Endodermal cell (in vitro differentiated cells): ENCODE measurements around the gene RPL35. TPM values are rescaled to one million over a fixed set of nuclear protein-coding genes. Genes with fewer than 3 reads are reported as not detected.
"Not testable (repeated sequence)": the region's sequence is repeated elsewhere in the genome, so short reads cannot be mapped to it uniquely, and the experiment has no call there.

ENCODE experiments used
- DNase-seq: peaks from one replicate; pipeline ENCODE4 v3.0.0-alpha.2; 2017
- H3K27ac ChIP-seq: 2 replicates; pipeline ENCODE4 v1.5.1; 2013; ENCODE audit warnings: mild to moderate bottlenecking, low read depth, low read length, moderate library complexity
- H3K27me3 ChIP-seq: 2 replicates; pipeline ENCODE4 v1.6.1; 2013; ENCODE audit warnings: mild to moderate bottlenecking, low read length, moderate library complexity; ENCODE audit not compliant: insufficient read depth, control insufficient read depth, poor library complexity, severe bottlenecking
- H3K36me3 ChIP-seq: 2 replicates; pipeline ENCODE4 v1.7.0; 2013; ENCODE audit warnings: mild to moderate bottlenecking, low read length, moderate library complexity; ENCODE audit not compliant: control insufficient read depth, insufficient read depth
- H3K4me1 ChIP-seq: one replicate; pipeline ENCODE4 v1.7.0; 2013; ENCODE audit warnings: low read length; ENCODE audit not compliant: control insufficient read depth, insufficient read depth
- H3K4me3 ChIP-seq: 2 replicates; pipeline ENCODE4 v1.5.1; 2013; ENCODE audit warnings: mild to moderate bottlenecking, low read length, moderate library complexity
- H3K9ac ChIP-seq: 2 replicates; pipeline ENCODE4 v1.6.1; 2013; ENCODE audit warnings: mild to moderate bottlenecking, low read length, moderate library complexity; ENCODE audit not compliant: poor library complexity, severe bottlenecking; ENCODE audit errors: extremely low read depth
- H3K9me3 ChIP-seq: 2 replicates; pipeline ENCODE4 v1.6.1; 2013; ENCODE audit warnings: mild to moderate bottlenecking, low read length, moderate library complexity; ENCODE audit not compliant: control insufficient read depth
- H3K27ac Mint-ChIP-seq: 2 replicates; pipeline ENCODE4 v1.8.0; 2020; ENCODE audit warnings: mixed read lengths
- H3K27me3 Mint-ChIP-seq: 2 replicates; pipeline ENCODE4 v1.8.0; 2021; ENCODE audit warnings: mild to moderate bottlenecking, mixed read lengths; ENCODE audit not compliant: insufficient read depth
- H3K36me3 Mint-ChIP-seq: 2 replicates; pipeline ENCODE4 v1.8.0; 2020; ENCODE audit warnings: low read depth, mixed read lengths
- H3K4me1 Mint-ChIP-seq: 2 replicates; pipeline ENCODE4 v1.8.0; 2020; ENCODE audit warnings: mixed read lengths
- H3K4me3 Mint-ChIP-seq: 2 replicates; pipeline ENCODE4 v1.8.0; 2020; ENCODE audit warnings: mild to moderate bottlenecking, moderate library complexity, mixed read lengths
- H3K9me3 Mint-ChIP-seq: 2 replicates; pipeline ENCODE4 v1.8.0; 2020; ENCODE audit warnings: mild to moderate bottlenecking, mixed read lengths
- WGBS, 2 experiments: methylation state at CpG; one replicate each; pipeline versions ENCODE4 v1.1.5 to v1.1.7; 2013; ENCODE audit warnings: missing lambda C conversion rate in 2 of 2, mixed read lengths in 1 of 2; ENCODE audit not compliant: insufficient coverage in 1 of 2, insufficient read length in 1 of 2; 5-methylcytosine and 5-hydroxymethylcytosine counted together
- total RNA-seq, 2 donors: library from RNA; stranded (reverse); fragmentation: NEBNext Ultra II Directional in 1 of 2; extraction: Animal tissue kit (Norgen Biotek cat#: 25700) in 1 of 2; gene quantifications; 2 replicates in 1 of 2; 3 replicates in 1 of 2; pipeline ENCODE4 v1.2.1, GENCODE V29; 2021
- TF ChIP-seq, protein P1 (sequence below): fragments of 200-600 bp; sonication (generic); conservative IDR thresholded peaks from 2 replicates; pipeline ENCODE4 v1.5.0; 2021; ENCODE audit warnings: antibody characterized with exemption, mild to moderate bottlenecking

RPL35 gene
- total RNA-seq, 2 donors from 2014 or later: 1,507 to 1,578 TPM

DNA sequence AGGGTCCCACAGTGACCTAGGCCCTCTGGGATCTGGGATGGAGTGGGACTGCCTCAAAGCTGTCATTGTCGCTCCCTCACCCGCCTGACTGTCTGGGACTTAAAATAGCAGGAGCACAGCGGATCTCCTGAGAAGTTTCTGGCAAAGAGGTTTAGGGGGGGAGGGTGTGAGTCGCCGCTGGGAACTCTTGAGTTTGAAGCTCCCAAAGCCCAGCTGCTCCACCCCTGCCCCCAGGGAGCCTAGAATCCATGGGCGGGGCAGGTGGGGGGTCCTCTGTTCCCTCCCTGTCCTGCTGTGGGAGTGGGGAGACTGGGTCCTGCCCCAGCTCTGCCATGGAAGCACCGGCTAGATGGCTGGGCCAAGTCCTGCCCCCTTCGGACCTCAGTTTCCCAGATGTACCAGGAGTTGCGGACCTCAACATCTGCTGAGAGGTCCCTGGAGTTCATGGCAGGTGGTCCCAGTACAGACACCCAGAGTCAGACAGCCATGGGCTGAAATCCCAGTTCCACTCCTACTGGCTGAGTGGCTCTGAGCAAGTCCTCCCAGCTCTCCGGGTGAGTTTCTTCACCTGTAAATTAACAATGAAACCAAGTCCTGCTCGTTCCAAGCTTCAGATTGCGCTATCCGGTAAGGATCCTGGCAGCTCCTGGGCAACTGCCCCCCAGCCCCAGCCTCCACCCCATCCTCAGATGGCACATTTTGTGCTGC is 9.5 kb downstream of the RPL35 start:
- TF ChIP-seq, protein P1, sequence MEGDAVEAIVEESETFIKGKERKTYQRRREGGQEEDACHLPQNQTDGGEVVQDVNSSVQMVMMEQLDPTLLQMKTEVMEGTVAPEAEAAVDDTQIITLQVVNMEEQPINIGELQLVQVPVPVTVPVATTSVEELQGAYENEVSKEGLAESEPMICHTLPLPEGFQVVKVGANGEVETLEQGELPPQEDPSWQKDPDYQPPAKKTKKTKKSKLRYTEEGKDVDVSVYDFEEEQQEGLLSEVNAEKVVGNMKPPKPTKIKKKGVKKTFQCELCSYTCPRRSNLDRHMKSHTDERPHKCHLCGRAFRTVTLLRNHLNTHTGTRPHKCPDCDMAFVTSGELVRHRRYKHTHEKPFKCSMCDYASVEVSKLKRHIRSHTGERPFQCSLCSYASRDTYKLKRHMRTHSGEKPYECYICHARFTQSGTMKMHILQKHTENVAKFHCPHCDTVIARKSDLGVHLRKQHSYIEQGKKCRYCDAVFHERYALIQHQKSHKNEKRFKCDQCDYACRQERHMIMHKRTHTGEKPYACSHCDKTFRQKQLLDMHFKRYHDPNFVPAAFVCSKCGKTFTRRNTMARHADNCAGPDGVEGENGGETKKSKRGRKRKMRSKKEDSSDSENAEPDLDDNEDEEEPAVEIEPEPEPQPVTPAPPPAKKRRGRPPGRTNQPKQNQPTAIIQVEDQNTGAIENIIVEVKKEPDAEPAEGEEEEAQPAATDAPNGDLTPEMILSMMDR: no peak
- no peak for DNase-seq
- peaks cover 2% of the 10 kb centered on the region for H3K36me3 Mint-ChIP-seq
- H3K4me1 ChIP-seq: no peaks in the 10 kb centered on the region
- no peaks in the 10 kb centered on the region for H3K9me3 Mint-ChIP-seq
- H3K27me3 ChIP-seq: no peaks in the 10 kb centered on the region
- H3K27ac ChIP-seq: no peak overlapping the region
- H3K27me3 Mint-ChIP-seq: peaks cover 1% of the 10 kb centered on the region
- H3K9me3 ChIP-seq: no peaks in the 10 kb centered on the region
- no peak overlapping the region for H3K9ac ChIP-seq
- peak overlapping the region; percentile 56 for H3K4me3 Mint-ChIP-seq
- H3K27ac Mint-ChIP-seq: peak overlapping the region; percentile 74
- peaks cover 4% of the 10 kb centered on the region for H3K36me3 ChIP-seq
- WGBS, 2 experiments: 86 to 92% methylated on average over 8 to 13 of the region's 13 CpGs
- peak overlapping the region; percentile 74 for H3K4me3 ChIP-seq
- peaks cover 11% of the 10 kb centered on the region for H3K4me1 Mint-ChIP-seq

DNA sequence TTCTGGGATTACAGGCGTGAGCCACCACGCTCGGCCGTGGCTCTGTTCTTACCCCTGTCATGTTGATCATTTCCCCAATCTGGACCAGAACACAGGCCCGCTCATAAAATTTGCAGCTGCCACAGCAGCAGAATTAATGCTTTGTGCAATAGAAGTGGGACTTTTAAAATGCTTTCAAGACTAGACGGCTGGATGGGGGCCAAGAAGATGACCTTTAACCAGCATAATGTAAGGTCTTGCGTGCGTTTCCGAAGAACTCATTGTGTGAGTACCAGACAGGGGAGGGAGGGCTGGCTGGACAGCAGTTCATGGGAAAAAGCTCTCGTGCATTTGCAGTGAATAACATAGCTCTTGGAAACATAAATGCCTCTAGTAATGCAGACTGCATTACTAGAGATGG is 12.0 kb downstream of the RPL35 start:
- no peak overlapping the region for H3K4me3 Mint-ChIP-seq
- H3K27me3 Mint-ChIP-seq: peaks cover 1% of the 10 kb centered on the region

DNA sequence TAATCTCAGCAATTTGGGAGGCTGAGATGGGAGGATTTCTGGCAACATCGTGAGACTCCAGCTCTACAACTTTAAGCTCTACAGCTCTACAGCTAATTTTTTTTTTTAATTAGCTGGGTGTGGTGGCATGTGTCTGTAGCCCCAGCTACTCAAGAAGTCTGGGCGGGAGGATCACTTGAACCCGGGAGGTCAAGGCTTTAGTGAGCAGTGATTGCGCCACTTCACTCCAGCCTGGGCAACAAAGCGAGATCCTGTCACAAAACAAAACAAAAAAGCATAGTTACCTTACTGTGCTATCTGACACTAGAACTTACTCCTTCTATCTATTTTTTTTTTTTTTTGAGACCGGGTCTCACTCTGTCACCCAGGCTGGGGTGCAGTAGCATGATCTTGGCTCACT is 14.8 kb downstream of the RPL35 start:
- no peak overlapping the region for H3K27ac ChIP-seq
- DNase-seq: no peak
- H3K9me3 Mint-ChIP-seq: no peaks in the 10 kb centered on the region
- no peaks in the 10 kb centered on the region for H3K27me3 ChIP-seq
- H3K27ac Mint-ChIP-seq: no peak overlapping the region
- H3K9me3 ChIP-seq: no peaks in the 10 kb centered on the region
- no peak overlapping the region for H3K4me3 ChIP-seq
- H3K4me1 ChIP-seq: no peaks in the 10 kb centered on the region
- H3K27me3 Mint-ChIP-seq: no peaks in the 10 kb centered on the region
- TF ChIP-seq, protein P1: no peak
- H3K36me3 Mint-ChIP-seq: no peaks in the 10 kb centered on the region
- no peak overlapping the region for H3K9ac ChIP-seq
- H3K4me1 Mint-ChIP-seq: peaks cover 12% of the 10 kb centered on the region
- H3K36me3 ChIP-seq: no peaks in the 10 kb centered on the region
- WGBS, 2 experiments: 79 to 89% methylated on average over 5 to 6 of the region's 6 CpGs
- H3K4me3 Mint-ChIP-seq: no peak overlapping the region

More for the DNA sequence above, 12.0 kb downstream of the RPL35 start:
- no peaks in the 10 kb centered on the region for H3K27me3 ChIP-seq
- H3K27ac ChIP-seq: no peak overlapping the region
- no peak overlapping the region for H3K4me3 ChIP-seq
- Mint-ChIP-seq H3K27ac (no peak overlapping the region), H3K4me1 (peaks cover 15% of the 10 kb centered on the region), H3K9me3 (no peaks in the 10 kb centered on the region), H3K36me3 (no peaks in the 10 kb centered on the region)
- H3K36me3 ChIP-seq: no peaks in the 10 kb centered on the region
- H3K9me3 ChIP-seq: no peaks in the 10 kb centered on the region
- no peaks in the 10 kb centered on the region for H3K4me1 ChIP-seq
- no peak overlapping the region for H3K9ac ChIP-seq
- WGBS, 2 experiments: 83 to 93% methylated on average over 10 of the region's 10 CpGs
- TF ChIP-seq, protein P1: no peak
- DNase-seq: no peak

- H3K4me3 Mint-ChIP-seq, H3K27ac Mint-ChIP-seq, H3K36me3 Mint-ChIP-seq, DNase-seq, H3K27me3 ChIP-seq, H3K27ac ChIP-seq, H3K4me1 ChIP-seq, H3K36me3 ChIP-seq, H3K9me3 Mint-ChIP-seq, H3K9me3 ChIP-seq, H3K4me3 ChIP-seq, H3K9ac ChIP-seq, H3K27me3 Mint-ChIP-seq: not testable (repeated sequence)
- H3K4me1 Mint-ChIP-seq: peaks cover 12% of the 10 kb centered on the region
- WGBS, 2 experiments: 93 to 99% methylated on average over 8 to 9 of the region's 9 CpGs
These were observed 15.3 kb downstream of the RPL35 start for GRCh38 chr9:124846467-124846866.
